Upper lobe of left lung (tissue), 6 donors: ENCODE data around the gene MCEMP1. TPM values are rescaled to one million over a fixed set of nuclear protein-coding genes. Genes with fewer than 3 reads are reported as not detected.

Experiments
- ATAC-seq, 2 donors: fragments of 200-7000 bp; cut with Tn5 transposase; one replicate each; pipeline ENCODE4 v1.9.1; 2022; ENCODE audit warnings: mild to moderate bottlenecking in 2 of 2, moderate library complexity in 2 of 2; ENCODE audit not compliant: low FRiP score in 2 of 2
- DNase-seq, 2 donors: peaks; one replicate each; pipeline ENCODE4 v3.0.0-alpha.2; 2019 to 2020
- H3K27ac ChIP-seq, 4 donors: fragments of 200-600 bp; sonication (generic); one replicate each; pipeline ENCODE4 v1.5.1; 2016 to 2019
- H3K27me3 ChIP-seq, 4 donors: fragments of 200-600 bp; sonication (generic); one replicate each; pipeline ENCODE4 v1.5.1; 2017 to 2019
- H3K36me3 ChIP-seq, 4 donors: fragments of 200-600 bp; sonication (generic); one replicate each; pipeline ENCODE4 v1.5.1; 2016 to 2019
- H3K4me1 ChIP-seq, 4 donors: fragments of 200-600 bp; sonication (generic); one replicate each; pipeline ENCODE4 v1.5.1; 2018 to 2019
- H3K4me3 ChIP-seq, 4 donors: fragments of 200-600 bp; sonication (generic); one replicate each; pipeline ENCODE4 v1.5.1; 2017 to 2019; ENCODE audit warnings: mild to moderate bottlenecking in 2 of 4, moderate library complexity in 1 of 4
- H3K9me3 ChIP-seq, 4 donors: fragments of 200-600 bp; sonication (generic); one replicate each; pipeline ENCODE4 v1.5.1; 2018 to 2019
- EP300 ChIP-seq, 4 donors: sonication (generic); formaldehyde crosslinking; IDR thresholded peaks; one replicate each; pipeline ENCODE4 v1.5.1; 2017; ENCODE audit warnings: antibody characterized with exemption in 4 of 4, control low read depth in 2 of 4
- POLR2A ChIP-seq, 4 donors: fragments of 450-650 bp; IDR thresholded peaks; one replicate each; pipeline ENCODE4 v1.5.1; 2016 to 2017; ENCODE audit warnings: antibody characterized with exemption in 4 of 4, mild to moderate bottlenecking in 2 of 4
- POLR2AphosphoS5 ChIP-seq, 2 donors: sonication (generic); formaldehyde crosslinking; IDR thresholded peaks; one replicate each; pipeline ENCODE4 v1.5.1; 2017; ENCODE audit warnings: antibody characterized with exemption in 2 of 2
- WGBS, 2 donors: methylation state at CpG; one replicate each; pipeline ENCODE4 v1.1.5; 2017 to 2018; 5-methylcytosine and 5-hydroxymethylcytosine counted together
- total RNA-seq, 6 donors: library from RNA; depleted of rRNA in 4 of 6; stranded (reverse); fragments of >200 nt in 4 of 6; gene quantifications; one replicate each; pipeline versions ENCODE4 v1.1.0 to v1.2.1, GENCODE V29; 2016 to 2021
- TF ChIP-seq, protein P1 (sequence below), 6 experiments: fragments of 450-650 bp in 4 of 6; fragments of 200-600 bp in 2 of 6; sonication (generic) in 2 of 6; IDR thresholded peaks; one replicate each; pipeline ENCODE4 v1.5.1; 2016 to 2019; ENCODE audit warnings: antibody characterized with exemption in 6 of 6
- donor health status: DM: no; HTN: no; CAD: no; lungs with moderate emphysema.
- donor health status: DM: no; HTN: yes; CAD: no; lungs with severe emphysema.

Gene MCEMP1
- total RNA-seq, 6 donors from 2014 or later = 9.4 to 160 (median 36.6) TPM

DNA sequence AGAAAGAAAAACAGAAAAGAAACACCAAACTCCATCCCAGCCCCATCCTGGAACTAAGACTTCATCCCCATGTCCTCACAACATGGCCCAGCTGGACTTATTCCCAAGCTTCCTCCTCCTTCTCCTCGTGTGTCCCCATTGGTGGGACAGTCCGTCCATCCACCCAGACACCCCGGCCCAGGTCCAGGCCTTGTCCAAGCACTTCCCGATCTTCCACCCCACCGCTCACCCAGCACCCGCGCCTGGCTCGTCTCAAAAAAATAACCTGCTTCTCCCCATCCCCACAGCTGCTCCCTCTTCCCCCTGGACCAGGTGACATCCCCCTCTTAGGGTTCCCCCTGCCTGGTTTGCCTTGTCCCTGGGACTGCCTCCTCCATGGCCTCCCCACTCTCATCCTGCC lies 26.4 kb downstream of the MCEMP1 start:
- H3K27ac ChIP-seq = no peak overlapping the region
- peaks cover 0 to 4% (median 0%) of the 10 kb centered on the region in 4 donors for H3K27me3 ChIP-seq
- H3K36me3 ChIP-seq = no peaks in the 10 kb centered on the region
- 77 to 80% methylated on average over 8 of the region's 8 CpGs for WGBS, 2 donors
- H3K4me3 ChIP-seq = no peak overlapping the region
- no peak for ATAC-seq
- no peaks in the 10 kb centered on the region for H3K9me3 ChIP-seq
- H3K4me1 ChIP-seq = peaks cover 4 to 21% (median 19%) of the 10 kb centered on the region in 4 donors
- TF ChIP-seq POLR2A (IDR thresholded peaks at IDR 0.05) = no peak
- TF ChIP-seq, protein P1, sequence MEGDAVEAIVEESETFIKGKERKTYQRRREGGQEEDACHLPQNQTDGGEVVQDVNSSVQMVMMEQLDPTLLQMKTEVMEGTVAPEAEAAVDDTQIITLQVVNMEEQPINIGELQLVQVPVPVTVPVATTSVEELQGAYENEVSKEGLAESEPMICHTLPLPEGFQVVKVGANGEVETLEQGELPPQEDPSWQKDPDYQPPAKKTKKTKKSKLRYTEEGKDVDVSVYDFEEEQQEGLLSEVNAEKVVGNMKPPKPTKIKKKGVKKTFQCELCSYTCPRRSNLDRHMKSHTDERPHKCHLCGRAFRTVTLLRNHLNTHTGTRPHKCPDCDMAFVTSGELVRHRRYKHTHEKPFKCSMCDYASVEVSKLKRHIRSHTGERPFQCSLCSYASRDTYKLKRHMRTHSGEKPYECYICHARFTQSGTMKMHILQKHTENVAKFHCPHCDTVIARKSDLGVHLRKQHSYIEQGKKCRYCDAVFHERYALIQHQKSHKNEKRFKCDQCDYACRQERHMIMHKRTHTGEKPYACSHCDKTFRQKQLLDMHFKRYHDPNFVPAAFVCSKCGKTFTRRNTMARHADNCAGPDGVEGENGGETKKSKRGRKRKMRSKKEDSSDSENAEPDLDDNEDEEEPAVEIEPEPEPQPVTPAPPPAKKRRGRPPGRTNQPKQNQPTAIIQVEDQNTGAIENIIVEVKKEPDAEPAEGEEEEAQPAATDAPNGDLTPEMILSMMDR (IDR thresholded peaks at IDR 0.05) = no peak
- peak in 1 of 2 donors; percentile 36 for DNase-seq

DNA sequence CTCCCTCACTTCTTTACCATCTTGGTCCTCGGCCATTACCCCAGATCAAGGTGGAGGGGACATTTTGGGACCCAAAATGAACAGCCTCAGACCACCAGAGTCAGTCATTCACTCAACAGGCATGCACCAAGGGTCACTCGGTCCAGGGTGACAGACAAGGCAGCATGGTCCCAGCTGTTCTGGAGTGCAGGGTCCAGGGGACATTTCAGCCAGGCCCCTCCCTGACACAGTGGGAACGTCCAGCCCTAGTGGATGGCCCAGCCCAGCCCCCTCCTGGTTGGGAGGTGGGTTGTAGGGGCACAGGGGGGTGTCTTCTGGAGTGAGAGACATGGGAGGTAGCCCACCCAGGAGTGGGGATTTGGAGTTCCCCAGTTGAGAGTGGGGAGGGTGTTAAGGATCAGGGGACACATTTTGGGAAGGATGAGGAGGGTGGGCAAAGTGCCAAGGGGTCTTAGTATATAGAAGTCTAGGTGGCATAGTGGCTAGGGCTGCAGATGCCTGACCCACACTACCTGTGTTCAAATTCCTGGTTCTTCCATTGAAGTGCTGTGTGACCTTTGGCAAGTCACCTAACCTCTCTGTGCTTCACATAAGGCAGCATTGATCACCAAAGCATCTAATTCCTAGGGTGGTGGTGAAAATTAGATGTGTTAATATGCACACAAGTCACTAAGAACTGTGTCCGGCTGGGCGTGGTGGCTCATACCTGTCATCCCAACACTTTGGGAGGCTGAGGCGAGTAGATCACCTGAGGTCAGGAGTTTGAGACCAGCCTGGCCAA lies 27.6 kb downstream of the MCEMP1 start:
- Histone ChIP-seq H3K4me3 (no peak overlapping the region), H3K27ac (no peak overlapping the region), H3K9me3 (no peaks in the 10 kb centered on the region), H3K4me1 (peaks cover 4 to 21% (median 19%) of the 10 kb centered on the region in 4 donors), H3K27me3 (no peaks in the 10 kb centered on the region), H3K36me3 (no peaks in the 10 kb centered on the region)
- WGBS, 2 donors = 82 to 87% methylated on average over 6 of the region's 6 CpGs
- DNase-seq = no peak
- ATAC-seq = no peak
- TF ChIP-seq POLR2A (IDR thresholded peaks at IDR 0.05) = no peak
- no peak for TF ChIP-seq EP300 (IDR thresholded peaks at IDR 0.05)
- TF ChIP-seq, protein P1 (IDR thresholded peaks at IDR 0.05) = no peak
- TF ChIP-seq POLR2AphosphoS5 (IDR thresholded peaks at IDR 0.05) = no peak

DNA sequence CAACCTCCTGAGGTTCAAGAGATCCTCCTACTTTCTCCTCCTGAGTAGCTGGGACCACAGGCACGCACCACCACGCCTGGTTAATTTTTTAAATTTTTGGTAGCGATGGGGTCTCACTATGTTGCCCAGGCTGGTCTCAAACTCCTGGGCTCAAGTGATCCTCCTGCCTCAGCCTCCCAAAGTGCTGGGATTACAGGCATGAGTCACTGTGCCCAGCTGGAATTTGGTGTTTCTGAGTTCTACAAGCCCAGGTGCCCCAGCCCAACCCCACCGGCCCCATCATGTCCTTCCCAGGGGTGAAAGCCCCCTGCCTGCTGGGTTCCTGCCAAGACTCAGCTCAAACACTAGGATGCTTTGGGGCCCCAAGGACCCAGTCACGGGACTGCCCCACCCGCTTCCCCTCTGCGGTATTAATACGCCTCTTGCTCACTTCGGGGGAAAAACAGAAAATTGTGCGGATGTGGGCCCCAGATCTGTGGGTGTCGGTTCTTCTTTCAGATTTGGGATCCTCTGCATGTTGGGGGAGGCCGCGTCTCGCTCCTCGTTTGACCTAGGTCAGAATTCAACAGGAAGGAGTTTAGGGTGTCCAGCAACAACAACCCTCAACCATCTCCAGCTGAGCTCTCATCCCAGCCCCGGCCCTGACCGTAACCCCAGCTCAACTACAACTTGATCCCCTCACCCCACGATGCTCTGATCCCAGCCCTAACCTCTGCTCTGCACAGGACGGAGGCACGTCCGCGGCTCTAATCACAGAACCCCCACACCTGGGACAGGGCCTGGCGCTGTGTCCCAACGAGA lies 28.7 kb downstream of the MCEMP1 start:
- H3K27ac ChIP-seq = peak overlapping the region; percentile 40 to 79 (median 56)
- 41 to 71% methylated on average over 18 to 24 of the region's 24 CpGs for WGBS, 2 donors
- no peaks in the 10 kb centered on the region for H3K27me3 ChIP-seq
- ATAC-seq (peak; percentile 37 to 76), DNase-seq (peak in 1 of 2 donors; percentile 78)
- H3K4me1 ChIP-seq = peaks cover 4 to 21% (median 19%) of the 10 kb centered on the region in 4 donors
- H3K9me3 ChIP-seq = no peaks in the 10 kb centered on the region
- TF ChIP-seq EP300 (IDR thresholded peaks at IDR 0.05) (no peak), POLR2AphosphoS5 (IDR thresholded peaks at IDR 0.05) (no peak), POLR2A (IDR thresholded peaks at IDR 0.05) (no peak)
- TF ChIP-seq, protein P1 (IDR thresholded peaks at IDR 0.05) = no peak
- H3K4me3 ChIP-seq = no peak overlapping the region
- H3K36me3 ChIP-seq = no peaks in the 10 kb centered on the region

DNA sequence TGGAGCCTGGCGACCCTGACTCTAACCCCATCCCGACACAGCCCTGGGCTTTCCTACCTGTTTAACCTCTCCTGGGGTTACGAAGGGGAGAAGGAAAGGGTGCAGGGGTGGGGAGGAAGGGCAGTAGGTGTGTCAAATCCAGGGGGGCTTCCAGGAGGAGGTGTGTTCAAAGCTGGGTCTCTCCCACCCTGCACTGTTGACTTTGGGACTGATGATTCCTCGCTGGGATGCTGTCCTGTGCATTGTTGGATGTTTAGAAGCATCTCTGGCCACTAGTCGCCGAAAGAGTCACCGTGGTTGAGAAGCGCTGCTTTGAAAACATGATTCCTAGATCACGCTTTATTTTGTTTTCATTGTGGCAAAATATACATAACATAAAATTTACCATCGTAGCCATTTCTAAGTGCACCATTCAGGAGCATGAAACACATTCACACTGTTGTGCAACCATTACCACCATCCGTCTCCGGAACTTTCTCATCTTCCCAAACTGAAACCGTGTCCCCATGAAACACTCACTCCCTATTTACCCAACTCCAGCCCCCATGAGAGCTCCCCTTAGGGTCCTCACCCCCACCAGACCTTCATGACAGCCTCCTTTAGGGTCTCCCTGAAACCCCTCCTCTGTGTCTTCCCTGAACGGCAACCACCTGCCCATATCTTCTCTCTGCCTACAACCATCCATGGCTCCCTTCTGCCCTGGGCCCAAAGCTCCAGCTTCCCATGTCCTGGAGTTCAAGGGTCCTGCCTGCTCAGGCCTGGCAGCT lies 29.5 kb downstream of the MCEMP1 start:
- H3K27ac ChIP-seq = peak overlapping the region; percentile 40 to 79 (median 66)
- ATAC-seq = no peak

More for the DNA sequence above, 29.5 kb downstream of the MCEMP1 start:
- no peak overlapping the region for H3K4me3 ChIP-seq
- H3K9me3 ChIP-seq = no peaks in the 10 kb centered on the region
- WGBS, 2 donors = 66 to 73% methylated on average over 14 of the region's 14 CpGs
- no peak for DNase-seq
- no peaks in the 10 kb centered on the region for H3K27me3 ChIP-seq
- no peaks in the 10 kb centered on the region for H3K36me3 ChIP-seq
- TF ChIP-seq POLR2A (IDR thresholded peaks at IDR 0.05) (no peak), EP300 (IDR thresholded peaks at IDR 0.05) (no peak), POLR2AphosphoS5 (IDR thresholded peaks at IDR 0.05) (no peak)
- TF ChIP-seq, protein P1 (IDR thresholded peaks at IDR 0.05) = no peak
- H3K4me1 ChIP-seq = peaks cover 4 to 21% (median 19%) of the 10 kb centered on the region in 4 donors
